SKM-1 treated with dmso at 0.1 percent for 144 hours (cell line): ENCODE results near the gene FGB.

Source experiments
- DNase-seq: peaks from one replicate; lab custom pipeline; 2025; ENCODE audit not compliant: unreplicated experiment; lab: John Stamatoyannopoulos, UW

The FGB gene

GRCh38 chr4:154565704-154566103 is 2.9 kb downstream of the FGB start:
- no peak for DNase-seq

DNA sequence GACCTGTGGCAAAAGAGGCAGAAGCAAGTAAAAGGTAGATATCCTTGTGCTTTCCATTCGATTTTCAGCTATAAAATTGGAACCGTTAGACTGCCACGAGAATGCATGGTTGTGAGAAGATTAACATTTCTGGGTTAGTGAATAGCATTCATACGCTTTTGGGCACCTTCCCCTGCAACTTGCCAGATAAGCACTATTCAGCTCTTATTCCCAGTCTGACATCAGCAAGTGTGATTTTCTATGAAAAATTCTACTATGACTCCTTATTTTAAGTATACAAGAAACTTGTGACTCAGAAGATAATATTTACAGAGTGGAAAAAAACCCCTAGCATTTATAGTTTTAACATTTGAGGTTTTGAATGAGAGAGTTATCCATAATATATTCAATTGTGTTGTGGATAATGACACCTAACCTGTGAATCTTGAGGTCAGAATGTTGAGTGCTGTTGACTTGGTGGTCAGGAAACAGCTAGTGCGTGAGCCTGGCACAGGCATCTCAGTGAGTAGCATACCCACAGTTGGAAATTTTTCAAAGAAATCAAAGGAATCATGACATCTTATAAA is 3.9 kb downstream of the FGB start:
- DNase-seq = no peak

DNA sequence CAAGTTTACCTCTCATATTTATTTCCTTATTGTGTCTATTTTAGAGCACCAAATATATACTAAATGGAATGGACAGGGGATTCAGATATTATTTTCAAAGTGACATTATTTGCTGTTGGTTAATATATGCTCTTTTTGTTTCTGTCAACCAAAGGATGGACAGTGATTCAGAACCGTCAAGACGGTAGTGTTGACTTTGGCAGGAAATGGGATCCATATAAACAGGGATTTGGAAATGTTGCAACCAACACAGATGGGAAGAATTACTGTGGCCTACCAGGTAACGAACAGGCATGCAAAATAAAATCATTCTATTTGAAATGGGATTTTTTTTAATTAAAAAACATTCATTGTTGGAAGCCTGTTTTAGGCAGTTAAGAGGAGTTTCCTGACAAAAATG is 6.2 kb downstream of the FGB start:
- DNase-seq = no peak

GRCh38 chr4:154569584-154569983 is 6.8 kb downstream of the FGB start:
- DNase-seq = no peak

- no peak for DNase-seq
These were observed 10.5 kb downstream of the FGB start for GRCh38 chr4:154573190-154573870.

DNA sequence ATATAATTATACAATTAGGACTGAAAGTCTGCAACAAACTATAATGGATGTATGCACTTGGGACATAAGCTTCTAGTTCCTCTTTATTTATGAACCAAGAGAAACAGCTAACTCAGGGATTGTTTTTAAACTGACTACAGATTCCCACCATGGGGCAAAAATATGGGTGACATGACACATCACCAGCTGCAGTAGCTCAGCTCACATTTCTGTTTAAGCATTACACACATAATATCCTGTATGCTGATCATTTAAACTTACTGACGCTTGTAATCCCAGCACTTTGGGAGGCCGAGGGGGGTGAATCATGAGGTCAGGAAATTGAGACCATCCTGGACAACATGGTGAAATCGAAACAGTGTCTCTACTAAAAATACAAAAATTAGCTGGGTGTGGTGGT is 11.5 kb downstream of the FGB start:
- DNase-seq = no peak

DNA sequence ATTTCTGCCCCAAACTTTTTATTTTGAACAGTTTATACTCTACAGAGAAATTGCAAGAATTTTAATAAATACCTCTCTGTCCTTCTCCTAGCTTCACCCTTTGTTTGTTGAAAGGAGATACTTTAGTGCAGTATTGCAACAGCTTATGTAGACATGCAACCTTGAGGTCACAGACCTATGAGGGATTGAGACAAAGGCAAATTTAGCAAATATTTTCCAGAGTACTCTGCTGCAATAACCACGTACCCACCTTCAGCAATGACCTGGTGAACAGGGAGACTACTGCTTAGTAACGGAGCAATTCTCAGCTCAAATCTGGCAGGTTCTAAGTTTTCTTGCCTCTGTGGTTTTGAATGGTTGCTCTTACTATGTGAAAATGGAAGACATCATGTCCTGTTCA is 14.5 kb downstream of the FGB start:
- no peak for DNase-seq

- DNase-seq = no peak
These were observed 16.1 kb downstream of the FGB start for GRCh38 chr4:154578919-154579318.

GRCh38 chr4:154579927-154580326 is 17.1 kb downstream of the FGB start:
- no peak for DNase-seq

DNA sequence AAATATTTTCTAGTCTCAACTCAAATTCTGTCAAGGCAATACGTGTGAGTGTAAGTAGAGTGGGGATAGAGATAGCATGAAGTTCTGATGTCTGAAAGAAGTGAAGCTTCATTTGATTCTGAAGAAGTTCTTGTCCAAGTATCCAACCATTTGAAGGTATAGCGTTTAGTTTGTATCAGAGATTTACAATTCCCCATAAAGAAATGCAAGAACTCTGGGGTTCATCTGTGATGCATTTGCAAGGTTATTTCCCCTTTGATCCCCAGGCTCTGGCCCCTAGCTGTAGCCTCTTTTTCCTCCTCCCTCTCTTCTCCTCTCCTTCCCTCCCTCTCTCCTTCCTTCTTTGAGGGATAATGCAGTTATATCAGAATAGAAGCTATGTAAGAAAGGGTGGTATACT is 19.9 kb downstream of the FGB start:
- DNase-seq = no peak

DNA sequence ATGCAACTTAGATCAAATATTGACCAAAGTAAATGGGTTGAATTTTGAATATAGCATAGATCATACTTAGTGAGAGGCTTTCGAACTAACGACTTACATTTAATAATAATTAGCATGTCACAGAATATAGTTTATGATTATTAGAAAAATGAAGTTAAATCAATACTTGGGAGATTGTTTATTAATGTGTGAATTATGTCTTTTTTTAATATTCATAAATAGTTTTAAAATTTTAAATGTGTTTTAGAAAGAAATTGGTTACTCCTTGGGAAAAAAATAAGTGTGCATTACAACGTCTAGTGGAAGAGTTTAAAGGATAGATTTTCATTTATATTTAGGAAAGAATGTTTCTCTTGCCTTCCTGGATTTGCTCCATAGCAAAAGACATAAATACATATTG is 20.4 kb downstream of the FGB start:
- no peak for DNase-seq

GRCh38 chr4:154583677-154584076 is 20.9 kb downstream of the FGB start:
- DNase-seq = no peak

DNA sequence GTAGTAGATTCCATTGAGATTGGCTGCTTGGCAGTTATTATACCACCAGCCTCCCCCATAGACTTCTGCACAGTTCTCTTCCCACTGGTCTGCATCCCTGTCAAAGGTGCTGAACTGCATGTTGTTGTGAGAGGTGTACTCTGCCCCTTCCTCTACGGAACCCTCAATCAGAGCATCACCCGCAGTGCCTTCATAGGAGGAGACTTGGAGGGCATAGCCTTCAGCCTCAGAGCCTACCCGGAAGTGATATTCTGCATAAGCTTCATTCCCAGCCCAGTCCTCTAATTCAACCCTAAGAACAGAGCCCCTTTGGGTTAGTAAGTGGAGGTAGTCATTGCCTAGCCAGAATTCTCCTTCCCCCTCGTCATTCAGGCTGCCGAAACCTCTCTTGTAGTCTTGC is 21.4 kb downstream of the FGB start:
- no peak for DNase-seq

GRCh38 chr4:154585369-154586018 is 22.7 kb downstream of the FGB start:
- DNase-seq = no peak

DNA sequence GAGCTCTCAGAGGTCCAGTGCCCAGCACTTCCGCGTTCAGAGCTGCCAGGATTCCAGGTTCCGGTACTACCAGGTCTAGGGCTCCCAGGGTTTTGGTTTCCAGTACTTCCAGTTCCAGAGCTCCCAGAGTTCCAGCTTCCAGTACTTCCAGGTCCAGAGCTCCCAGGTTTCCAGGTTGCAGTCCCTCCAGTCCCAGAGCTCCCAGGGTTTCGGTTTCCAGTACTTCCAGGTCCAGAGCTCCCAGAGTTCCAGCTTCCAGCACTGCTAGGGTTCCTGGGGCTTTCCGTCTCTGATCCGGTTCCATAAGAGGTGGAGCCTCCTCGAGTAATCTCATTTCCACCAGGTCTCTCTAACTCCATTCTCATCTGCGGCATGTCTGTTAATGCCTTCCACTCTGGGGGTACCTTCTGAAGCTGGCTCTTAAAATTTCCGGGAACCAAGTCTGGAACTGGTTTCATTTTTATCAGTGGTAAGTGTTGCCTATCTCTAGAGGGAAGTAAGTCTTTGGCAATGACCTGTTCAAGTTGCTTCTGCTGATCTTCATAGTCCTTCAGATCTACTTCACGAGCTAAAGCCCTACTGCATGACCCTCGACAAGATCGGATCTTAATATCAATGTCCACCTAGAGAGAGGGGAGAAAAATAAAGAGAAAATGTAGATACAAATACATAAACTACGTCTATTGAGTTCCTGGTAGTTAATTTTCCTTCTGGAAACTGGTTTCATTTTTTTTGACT is 23.7 kb downstream of the FGB start:
- DNase-seq = no peak

DNA sequence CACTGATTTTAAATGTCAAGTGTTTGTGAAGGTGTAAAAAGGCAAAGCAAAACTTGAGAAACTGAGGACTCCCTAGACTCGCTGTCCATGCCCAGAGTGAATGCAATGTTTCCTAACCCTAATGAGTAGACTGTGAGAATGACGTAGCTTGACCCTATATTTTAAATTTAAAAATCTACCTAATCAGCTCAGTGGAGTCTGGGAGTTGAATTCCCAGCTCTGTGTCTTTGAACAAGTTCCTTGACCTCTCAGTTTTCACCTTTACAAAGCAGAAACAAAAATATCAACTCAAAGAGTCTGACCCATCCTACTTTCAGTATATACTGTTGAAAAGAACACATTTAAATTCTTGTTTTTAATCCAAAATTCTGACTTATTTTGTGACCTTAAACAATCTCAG is 25.4 kb downstream of the FGB start:
- no peak for DNase-seq

- DNase-seq = no peak
These were observed 26.7 kb downstream of the FGB start for GRCh38 chr4:154589296-154590197.

GRCh38 chr4:154590329-154591006 is 27.7 kb downstream of the FGB start, which contains the start of gene FGA:
Gene FGA (minus strand): TSS chr4:154590742. CDS start chr4:154590687, 55 bp downstream.
- DNase-seq = no peak

- no peak for DNase-seq
These were observed 29.1 kb downstream of the FGB start for GRCh38 chr4:154591890-154592289.

DNA sequence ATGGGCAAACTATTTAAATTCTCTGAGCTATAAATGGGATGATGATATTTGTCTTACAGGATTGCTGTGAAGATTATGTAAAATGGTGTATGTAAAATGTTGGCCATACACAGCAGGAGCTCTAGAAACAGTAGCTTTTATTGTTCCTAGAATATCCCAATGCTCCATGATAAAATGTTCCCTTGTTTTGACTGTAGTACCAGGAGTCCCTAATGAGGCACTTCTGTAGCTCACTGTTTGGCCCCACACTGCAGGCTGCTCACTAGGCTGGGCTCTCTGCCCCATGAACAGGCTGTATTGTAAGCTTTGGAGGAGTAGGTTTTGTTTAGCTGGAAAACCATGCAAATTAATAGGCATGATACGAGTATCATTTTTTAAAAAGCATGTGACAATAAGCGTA is 31.1 kb downstream of the FGB start:
- DNase-seq = no peak
